Glutamatergic neuron (in vitro differentiated cells): ENCODE results near the gene ARRDC5. TPM values are rescaled to one million over a fixed set of nuclear protein-coding genes. Genes with fewer than 3 reads are reported as not detected.

Experiments used
- DNase-seq: peaks from one replicate; pipeline ENCODE4 v3.0.0; 2022
- H3K27ac Mint-ChIP-seq: one replicate; pipeline ENCODE4 v1.8.0; 2020; ENCODE audit warnings: mild to moderate bottlenecking, mixed read lengths, inconsistent platforms; ENCODE audit not compliant: unreplicated experiment
- H3K27me3 Mint-ChIP-seq: one replicate; pipeline ENCODE4 v1.8.0; 2020; ENCODE audit warnings: mild to moderate bottlenecking, moderate library complexity, mixed read lengths, inconsistent platforms; ENCODE audit not compliant: unreplicated experiment
- H3K36me3 Mint-ChIP-seq: one replicate; pipeline ENCODE4 v1.8.0; 2020; ENCODE audit warnings: mild to moderate bottlenecking, mixed read lengths, inconsistent platforms; ENCODE audit not compliant: unreplicated experiment
- H3K4me1 Mint-ChIP-seq: one replicate; pipeline ENCODE4 v1.8.0; 2020; ENCODE audit warnings: mild to moderate bottlenecking, low read depth, mixed read lengths, inconsistent platforms; ENCODE audit not compliant: unreplicated experiment
- H3K4me3 Mint-ChIP-seq: one replicate; pipeline ENCODE4 v1.8.0; 2020; ENCODE audit warnings: mild to moderate bottlenecking, mixed read lengths, inconsistent platforms; ENCODE audit not compliant: unreplicated experiment
- H3K9me3 Mint-ChIP-seq: one replicate; pipeline ENCODE4 v1.8.0; 2020; ENCODE audit warnings: mild to moderate bottlenecking, moderate library complexity, mixed read lengths, inconsistent platforms; ENCODE audit not compliant: unreplicated experiment
- CTCF ChIP-seq: fragments of 200-600 bp; sonication (generic); IDR thresholded peaks from one replicate; pipeline ENCODE4 v1.5.0; 2021; ENCODE audit not compliant: partially characterized antibody, unreplicated experiment
- total RNA-seq: library from RNA; stranded (reverse); fragmentation: NEBNext Ultra II Directional; extraction: Animal tissue kit (Norgen Biotek cat#: 25700); gene quantifications from one replicate; pipeline ENCODE4 v1.2.1, GENCODE V29; 2021; ENCODE audit not compliant: unreplicated experiment

The ARRDC5 gene
- total RNA-seq, 1 donor from 2014 or later, result not detected

DNA sequence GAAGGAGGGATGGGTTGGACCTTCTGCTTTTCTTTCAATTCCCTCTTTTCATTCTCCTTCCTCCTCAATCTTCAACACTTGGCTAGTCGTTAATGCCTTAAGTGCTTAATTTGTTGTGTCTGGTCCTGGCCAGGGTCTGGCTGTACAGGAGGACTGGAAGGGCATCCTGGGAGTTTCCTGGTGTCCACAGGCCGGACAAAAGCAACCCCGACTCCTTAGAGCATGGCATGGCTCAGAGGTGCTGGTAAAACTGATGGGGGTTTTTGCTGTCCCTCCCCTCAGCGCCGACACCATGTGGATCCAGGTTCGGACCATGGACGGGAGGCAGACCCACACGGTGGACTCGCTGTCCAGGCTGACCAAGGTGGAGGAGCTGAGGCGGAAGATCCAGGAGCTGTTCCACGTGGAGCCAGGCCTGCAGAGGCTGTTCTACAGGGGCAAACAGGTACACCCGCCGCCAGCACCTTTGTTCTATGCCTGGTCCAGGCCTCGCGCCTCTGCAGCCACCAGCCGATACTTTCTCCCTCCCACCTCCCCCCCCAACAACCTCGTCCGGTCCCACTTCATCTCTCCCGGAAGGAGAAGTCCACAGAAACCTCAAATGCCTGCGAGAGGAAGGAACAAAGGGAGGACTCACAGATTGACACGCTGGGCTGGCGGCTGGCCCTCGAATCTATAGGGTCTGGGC is 8.0 kb upstream of the ARRDC5 start:
- H3K27me3 Mint-ChIP-seq, result peaks cover 6% of the 10 kb centered on the region
- no peak for TF ChIP-seq CTCF
- H3K4me1 Mint-ChIP-seq, result peaks cover 18% of the 10 kb centered on the region
- peak overlapping the region; percentile 86 for H3K4me3 Mint-ChIP-seq
- peak; percentile 23 for DNase-seq
- peaks cover 4% of the 10 kb centered on the region for H3K9me3 Mint-ChIP-seq
- H3K36me3 Mint-ChIP-seq, result no peaks in the 10 kb centered on the region
- no peak overlapping the region for H3K27ac Mint-ChIP-seq

DNA sequence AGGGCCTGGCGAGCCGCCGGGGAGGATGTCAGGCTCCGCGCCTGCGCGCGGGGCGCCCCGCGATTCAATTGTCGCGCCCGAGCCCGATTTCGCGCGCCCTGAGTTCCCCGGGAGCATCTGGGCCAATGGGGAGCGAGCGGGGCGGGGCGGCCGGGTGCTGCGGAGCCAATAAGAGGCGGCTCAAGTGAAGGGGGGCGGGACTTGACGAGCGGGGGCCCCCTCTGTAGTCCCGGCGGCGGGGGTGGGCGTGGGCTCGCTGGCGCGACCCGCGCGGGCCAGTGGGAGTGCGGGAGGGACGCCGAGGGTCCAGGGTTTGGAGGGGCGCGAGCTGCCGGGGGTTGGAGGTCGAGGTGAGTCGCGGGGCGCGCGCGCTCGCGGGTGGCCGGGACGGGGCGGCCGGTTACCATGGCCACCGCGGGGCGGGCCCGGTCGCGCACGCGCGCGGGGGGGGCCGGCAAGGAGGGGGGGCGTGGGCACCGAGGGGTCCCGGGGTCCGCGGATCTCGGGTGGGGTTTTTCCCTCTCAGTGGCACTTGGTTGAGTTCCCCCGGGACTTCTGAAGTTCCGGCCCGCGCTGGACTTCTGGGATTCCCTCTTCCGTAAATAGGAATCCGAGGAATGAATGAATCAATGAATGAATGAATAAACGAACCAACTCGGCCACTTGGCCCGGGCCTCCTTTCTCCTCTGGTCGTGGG is 7.3 kb upstream of the ARRDC5 start:
- no peaks in the 10 kb centered on the region for H3K36me3 Mint-ChIP-seq
- peak; percentile 92 for DNase-seq
- TF ChIP-seq CTCF, result no peak
- peaks cover 6% of the 10 kb centered on the region for H3K27me3 Mint-ChIP-seq
- H3K4me1 Mint-ChIP-seq, result peaks cover 18% of the 10 kb centered on the region
- peaks cover 4% of the 10 kb centered on the region for H3K9me3 Mint-ChIP-seq
- no peak overlapping the region for H3K27ac Mint-ChIP-seq
- peak overlapping the region; percentile 86 for H3K4me3 Mint-ChIP-seq

- H3K4me1 Mint-ChIP-seq, result peaks cover 17% of the 10 kb centered on the region
- no peak for DNase-seq
- peaks cover 4% of the 10 kb centered on the region for H3K9me3 Mint-ChIP-seq
- peaks cover 6% of the 10 kb centered on the region for H3K27me3 Mint-ChIP-seq
- TF ChIP-seq CTCF, result no peak
- H3K36me3 Mint-ChIP-seq, result no peaks in the 10 kb centered on the region
- peak within 1 kb of the TSS; percentile 86 for H3K4me3 Mint-ChIP-seq
- H3K27ac Mint-ChIP-seq, result peak within 1 kb of the TSS; percentile 43
These were observed 6.6 kb upstream of the ARRDC5 start, which contains the start of gene UHRF1 for GRCh38 chr19:4909156-4909896. Gene UHRF1, plus strand, starts transcription at chr19:4909501. Its CDS starts 1,385 bp downstream, at chr19:4910886.

GRCh38 chr19:4908781-4909155 is 6.1 kb upstream of the ARRDC5 start:
- peak; percentile 22 for DNase-seq
- H3K4me3 Mint-ChIP-seq, result peak overlapping the region; percentile 68
- H3K4me1 Mint-ChIP-seq, result peaks cover 15% of the 10 kb centered on the region
- no peaks in the 10 kb centered on the region for H3K36me3 Mint-ChIP-seq
- H3K9me3 Mint-ChIP-seq, result peaks cover 4% of the 10 kb centered on the region
- peaks cover 6% of the 10 kb centered on the region for H3K27me3 Mint-ChIP-seq
- peak overlapping the region; percentile 43 for H3K27ac Mint-ChIP-seq
- TF ChIP-seq CTCF, result no peak
